HG02973 (cell line): ENCODE data around the gene TCF12.

ENCODE experiments used
- ATAC-seq: cut with Tn5 transposase; IDR thresholded peaks from one replicate; pipeline ENCODE4 v1.9.1; 2021; ENCODE audit warnings: moderate library complexity; ENCODE audit not compliant: unreplicated experiment

The TCF12 gene

DNA sequence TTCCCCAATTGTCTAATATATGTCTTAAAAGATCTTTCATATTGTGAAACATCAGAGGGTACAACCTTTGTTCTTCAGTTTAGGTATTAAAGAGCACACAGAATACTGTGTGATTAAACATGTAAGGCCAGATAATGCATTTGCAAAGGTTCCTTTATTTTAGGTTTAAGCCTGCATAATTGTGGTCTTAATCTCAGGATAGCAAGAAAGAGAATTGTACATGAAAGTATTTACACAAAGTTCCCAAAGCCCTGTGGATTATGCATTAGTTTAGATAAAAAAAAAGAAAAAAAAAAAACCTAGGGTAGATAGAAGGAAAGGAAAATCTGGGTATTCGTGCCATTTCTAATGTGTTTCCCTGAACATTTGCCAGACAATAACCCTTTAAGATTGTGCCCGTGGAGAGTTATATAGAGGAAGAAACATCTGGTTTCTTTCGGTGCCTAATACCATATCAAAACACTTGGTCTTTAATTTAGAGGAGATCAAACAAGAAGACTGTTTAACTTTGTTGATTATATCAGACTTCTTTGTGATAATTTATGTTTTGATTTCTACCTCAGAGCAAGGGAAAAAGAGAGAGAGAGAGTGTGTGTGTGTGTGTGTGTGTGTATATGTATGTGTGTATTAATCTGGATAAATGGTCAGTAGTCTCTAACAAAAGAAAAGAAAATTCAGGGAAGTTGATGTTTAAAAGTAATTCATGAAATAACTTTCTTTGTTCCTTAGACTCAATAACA is 318.3 kb downstream of the TCF12 start:
- ATAC-seq, result no peak

DNA sequence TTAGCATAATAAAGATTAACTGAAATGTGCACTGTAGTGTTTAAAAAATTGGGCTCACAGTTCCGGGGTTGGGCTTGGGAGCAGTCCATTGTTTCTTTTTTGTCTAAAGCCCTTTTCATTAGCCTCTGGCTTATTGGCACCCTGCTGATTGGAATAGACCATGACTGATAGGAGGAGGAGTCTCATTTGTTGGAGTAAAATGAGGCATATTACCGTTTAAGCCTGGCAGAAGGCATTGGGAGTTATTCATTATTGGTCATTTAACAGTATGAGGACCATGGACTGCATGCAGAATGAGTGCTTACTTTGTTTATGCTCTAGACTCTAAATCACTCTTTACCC is 318.8 kb downstream of the TCF12 start:
- ATAC-seq, result no peak

- ATAC-seq, result no peak
Observed at GRCh38 chr15:57237676-57238075, 319.2 kb downstream of the TCF12 start.

GRCh38 chr15:57245130-57245529 is 326.7 kb downstream of the TCF12 start:
- no peak for ATAC-seq

DNA sequence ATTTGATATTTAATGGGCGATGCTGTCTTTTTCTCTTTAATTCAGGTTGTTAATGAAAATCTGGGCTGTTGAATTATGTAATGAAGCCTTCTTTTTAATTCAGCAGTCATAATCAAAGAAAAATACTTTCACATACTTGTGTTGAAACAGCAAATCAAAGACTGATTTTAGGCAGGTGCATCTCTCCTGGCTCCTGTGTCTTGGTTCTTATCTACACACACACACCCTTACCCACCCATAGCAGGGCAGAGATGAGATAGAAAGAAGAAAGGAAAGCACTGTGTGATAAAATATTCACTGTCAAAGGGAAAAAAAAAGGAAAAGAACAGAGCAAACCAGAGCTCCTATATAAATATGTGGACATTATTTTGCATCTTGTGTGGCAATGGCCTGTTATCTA is 327.3 kb downstream of the TCF12 start:
- no peak for ATAC-seq

DNA sequence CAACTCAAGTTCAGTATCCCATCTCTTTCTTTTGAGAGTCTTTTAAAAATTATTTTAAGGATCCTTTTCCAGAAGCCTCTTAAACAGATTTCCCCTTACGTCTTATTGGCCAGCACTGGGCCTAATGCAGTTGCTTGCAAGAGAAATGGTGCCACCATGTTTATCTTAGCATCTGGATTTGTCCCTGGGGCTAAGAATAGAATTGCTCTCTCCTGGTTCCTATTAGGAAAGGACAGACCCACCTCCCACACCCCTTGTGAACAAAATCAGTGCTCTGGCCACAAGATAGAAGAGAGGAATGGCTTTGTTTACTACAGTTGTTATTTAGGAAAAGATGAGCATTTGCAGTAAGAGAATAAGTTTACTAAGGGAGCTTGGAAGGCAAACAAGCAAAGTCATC is 329.6 kb downstream of the TCF12 start:
- no peak for ATAC-seq

GRCh38 chr15:57251308-57251707 is 332.9 kb downstream of the TCF12 start:
- ATAC-seq, result no peak

- no peak for ATAC-seq
Observed at GRCh38 chr15:57251941-57252340, 333.5 kb downstream of the TCF12 start.

GRCh38 chr15:57253082-57253481 is 334.6 kb downstream of the TCF12 start:
- no peak for ATAC-seq

DNA sequence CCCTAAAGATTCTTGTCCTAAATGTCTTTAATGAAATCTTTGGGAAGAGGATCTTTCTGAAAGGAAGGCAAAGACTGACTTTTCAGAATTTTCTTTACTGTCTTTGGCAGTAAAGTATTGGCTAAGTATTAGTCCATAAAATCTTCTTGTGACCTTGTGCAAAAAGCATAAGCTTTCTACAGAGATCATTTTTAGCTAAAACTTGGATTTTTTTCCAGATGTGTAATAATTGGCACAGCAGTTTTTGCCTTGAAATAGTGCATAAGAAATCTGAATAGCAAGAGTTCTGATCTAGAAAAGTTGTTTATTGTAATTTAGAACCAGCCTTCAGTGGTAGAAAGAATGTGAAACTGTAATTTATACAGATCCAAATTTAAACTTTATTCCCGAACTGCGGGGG is 335.1 kb downstream of the TCF12 start:
- no peak for ATAC-seq

- ATAC-seq, result no peak
Observed at GRCh38 chr15:57255751-57256341, 337.4 kb downstream of the TCF12 start.

DNA sequence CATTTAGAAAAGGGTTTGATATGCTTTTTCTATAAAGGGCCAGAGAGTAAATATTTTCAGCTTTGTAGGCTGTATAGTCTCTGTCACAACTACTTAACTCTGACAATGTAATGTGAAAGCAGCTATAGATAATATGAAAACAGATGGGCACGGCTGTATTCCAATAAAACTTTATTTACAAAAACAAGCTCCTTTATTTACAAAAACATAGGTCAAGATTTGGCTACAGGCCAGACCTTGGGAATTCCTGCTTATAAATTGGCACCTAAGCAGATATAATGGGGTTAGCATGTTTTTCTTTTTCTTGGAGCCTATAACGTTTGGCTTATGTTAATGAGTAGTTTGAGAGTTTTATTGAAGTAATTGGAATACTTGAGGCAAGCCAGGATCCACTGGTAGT is 338.5 kb downstream of the TCF12 start:
- no peak for ATAC-seq

GRCh38 chr15:57259568-57260040 is 341.2 kb downstream of the TCF12 start:
- no peak for ATAC-seq

GRCh38 chr15:57263520-57263919 is 345.1 kb downstream of the TCF12 start:
- ATAC-seq, result no peak

- no peak for ATAC-seq
Observed at GRCh38 chr15:57272771-57273357, 354.4 kb downstream of the TCF12 start.

DNA sequence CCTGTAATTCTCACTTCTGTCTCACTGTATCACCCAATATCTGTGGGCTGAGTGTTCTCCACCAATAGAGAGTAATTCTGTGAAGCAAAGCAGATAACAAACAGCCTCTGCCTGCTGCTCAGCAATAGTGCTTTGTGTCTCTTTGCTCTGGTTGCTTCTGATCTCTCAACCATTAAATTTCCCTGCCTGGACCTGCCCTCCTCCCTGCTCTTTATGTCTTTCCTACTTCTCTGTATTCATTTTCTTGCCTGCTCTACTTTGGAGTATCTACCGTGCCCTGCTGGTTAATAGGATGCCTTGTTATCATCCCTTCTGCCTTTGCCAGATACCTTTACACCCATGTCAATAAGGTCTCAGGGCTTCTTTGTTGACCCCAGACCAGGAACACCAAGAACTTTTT is 355.0 kb downstream of the TCF12 start:
- no peak for ATAC-seq

- no peak for ATAC-seq
Observed at GRCh38 chr15:57278439-57278838, 360.0 kb downstream of the TCF12 start.

GRCh38 chr15:57280464-57280863 is 362.0 kb downstream of the TCF12 start:
- ATAC-seq, result no peak

- no peak for ATAC-seq
Observed at GRCh38 chr15:57281321-57281720, 362.9 kb downstream of the TCF12 start.

DNA sequence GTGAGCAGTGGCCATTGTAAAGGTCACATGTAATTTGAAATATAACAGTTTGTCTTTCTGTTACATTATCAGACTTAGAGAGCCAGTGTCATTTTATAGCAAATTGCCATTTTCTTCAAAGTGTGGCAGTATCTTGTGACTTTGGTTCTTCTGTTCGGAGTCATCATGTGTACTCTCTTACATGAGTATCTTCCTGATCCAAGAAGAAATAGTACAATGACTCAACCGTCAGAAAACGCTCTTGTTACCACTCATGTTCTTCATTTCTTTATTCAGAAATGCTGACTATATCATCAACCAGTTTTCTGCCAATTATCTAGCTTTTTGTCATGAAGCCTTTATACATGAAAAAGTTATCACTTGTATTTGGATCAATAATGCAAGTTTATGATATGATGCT is 364.2 kb downstream of the TCF12 start:
- ATAC-seq, result no peak

DNA sequence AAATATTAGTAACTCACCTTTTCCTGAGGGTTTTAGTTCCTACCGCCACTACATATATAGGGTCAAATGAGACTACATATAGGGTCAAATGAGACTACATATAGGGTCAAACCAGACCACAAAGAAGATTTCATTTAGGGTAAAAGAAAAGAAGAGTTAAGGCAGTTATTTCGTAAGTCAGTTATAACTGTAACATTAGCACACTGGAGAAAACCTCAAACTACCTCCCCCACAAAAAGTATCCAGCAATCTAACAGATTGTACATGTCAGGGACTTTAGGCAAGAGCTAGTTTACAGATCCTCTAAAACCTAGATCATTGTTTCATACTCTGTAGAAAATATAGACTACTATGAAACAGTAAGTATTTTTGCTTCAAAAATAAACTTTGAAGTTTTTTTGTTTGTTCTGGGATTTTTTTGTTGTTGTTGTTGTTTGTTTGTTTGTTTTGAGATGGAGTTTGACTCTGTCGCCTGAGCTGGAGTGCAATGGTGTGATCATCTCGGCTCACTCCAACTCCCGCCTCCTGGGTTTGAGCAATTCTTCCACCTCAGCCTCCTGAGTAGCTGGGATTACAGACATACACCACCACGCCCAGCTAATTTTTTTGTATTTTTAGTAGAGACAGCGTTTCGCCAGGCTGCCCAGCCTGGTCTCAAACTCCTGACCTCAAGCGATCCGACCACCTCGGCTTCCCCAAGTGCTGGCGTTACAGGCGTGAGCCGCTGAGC is 365.5 kb downstream of the TCF12 start:
- ATAC-seq, result no peak

DNA sequence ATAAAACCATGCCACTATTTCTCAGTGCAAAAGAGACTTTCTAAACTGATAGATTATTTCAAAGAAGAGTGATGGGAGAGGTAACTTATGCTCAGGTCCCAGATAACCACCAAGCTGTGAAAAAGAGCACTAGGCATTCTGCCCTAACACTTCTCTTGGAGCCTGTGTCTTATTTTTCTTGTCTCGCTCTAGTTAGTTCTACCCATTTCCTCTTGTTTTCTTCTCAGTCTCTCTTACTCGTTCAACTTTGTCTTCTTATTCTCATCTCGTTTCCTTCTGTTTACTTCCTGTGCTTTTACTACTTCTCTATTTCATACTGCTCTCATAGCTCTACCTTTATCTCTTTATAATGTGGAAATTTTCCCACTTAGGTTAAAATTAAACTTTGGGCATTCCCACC is 366.1 kb downstream of the TCF12 start:
- no peak for ATAC-seq
